Endothelial cell of umbilical vein (primary cell): Measurements from ENCODE around the gene SOX13. TPM values are rescaled to one million over a fixed set of nuclear protein-coding genes. Genes with fewer than 3 reads are reported as not detected.

Source experiments
- BruUV-seq: library from RNA; stranded (reverse); fragments of 400-500 nt; replicated peaks from 2 replicates; lab custom pipeline; 2021; lab: Mats Ljungman, UMichigan
- CTCF ChIA-PET: fragments of 300-600, 350-600 bp; sonication (Branson Sonifier 250); formaldehyde crosslinking; loops from one replicate; lab custom pipeline; 2021; ENCODE audit warnings: antibody characterized with exemption, inconsistent platforms; lab: Charles Lee
- POLR2A ChIA-PET: fragments of 300-600, 350-600 bp; sonication (Branson Sonifier 250); formaldehyde crosslinking; loops from one replicate; lab custom pipeline; 2021; ENCODE audit warnings: antibody characterized with exemption, inconsistent platforms; lab: Charles Lee
- DNase-seq: peaks from one replicate; pipeline ENCODE4 v3.0.0-alpha.2; 2011; ENCODE audit warnings: low read depth, low spot score
- FAIRE-seq: peaks from 2 replicates; lab custom pipeline; 2011; peaks lifted over from hg19 to GRCh38; lab: Jason Lieb, UNC
- H2AFZ ChIP-seq: 2 replicates; pipeline ENCODE4 v1.6.0; 2012; ENCODE audit warnings: low read depth, low read length, control low read depth, inconsistent platforms
- H3K27ac ChIP-seq: 2 replicates; pipeline ENCODE4 v1.5.1; 2011; ENCODE audit warnings: low read depth, mild to moderate bottlenecking, control low read depth, low read length, moderate library complexity; ENCODE audit not compliant: insufficient read depth
- H3K27me3 ChIP-seq, 2 experiments: 2 replicates each; pipeline versions ENCODE4 v1.6.0 to v1.6.1; 2011; ENCODE audit warnings: low read length in 2 of 2, mixed read lengths in 1 of 2; ENCODE audit not compliant: control insufficient read depth in 2 of 2, insufficient read depth in 2 of 2
- H3K36me3 ChIP-seq, 2 experiments: 2 replicates in 1 of 2; 3 replicates in 1 of 2; pipeline ENCODE4 v1.5.1; 2011; ENCODE audit warnings: low read length in 2 of 2, mild to moderate bottlenecking in 1 of 2, moderate library complexity in 1 of 2; ENCODE audit not compliant: control insufficient read depth in 2 of 2, insufficient read depth in 2 of 2; ENCODE audit errors: extremely low read depth in 1 of 2
- H3K4me1 ChIP-seq: 3 replicates; pipeline ENCODE4 v1.5.1; 2011; ENCODE audit warnings: mild to moderate bottlenecking, low read length; ENCODE audit not compliant: control insufficient read depth, insufficient read depth; ENCODE audit errors: extremely low read depth
- H3K4me2 ChIP-seq: 2 replicates; pipeline ENCODE4 v1.6.1; 2011; ENCODE audit warnings: low read length, control low read depth, mixed read lengths; ENCODE audit not compliant: insufficient read depth
- H3K4me3 ChIP-seq, 3 experiments: fragments of 200-600 bp in 1 of 3; sonication (generic), shearing (Covaris generic) in 1 of 3; replicated peaks in 1 of 3; 2 replicates each; pipeline ENCODE4 v1.5.1; 2011 to 2016; ENCODE audit warnings: control low read depth in 3 of 3, low read length in 3 of 3, mild to moderate bottlenecking in 2 of 3, inconsistent platforms in 1 of 3, low read depth in 1 of 3, moderate library complexity in 1 of 3; ENCODE audit not compliant: insufficient read depth in 1 of 3
- H3K79me2 ChIP-seq: 2 replicates; pipeline ENCODE4 v1.6.0; 2012; ENCODE audit warnings: low read length, inconsistent platforms; ENCODE audit not compliant: control insufficient read depth, insufficient read depth
- H3K9ac ChIP-seq: replicated peaks from 2 replicates; pipeline ENCODE3; 2011; ENCODE audit warnings: low read length, control low read depth; ENCODE audit not compliant: insufficient read depth; ENCODE audit errors: extremely low read depth
- H3K9me1 ChIP-seq: replicated peaks from 3 replicates; pipeline ENCODE4 v1.6.0; 2011; ENCODE audit warnings: mild to moderate bottlenecking, low read length; ENCODE audit not compliant: control insufficient read depth, insufficient read depth; ENCODE audit errors: extremely low read depth
- H3K9me3 ChIP-seq: replicated peaks from 2 replicates; pipeline ENCODE4 v1.5.1; 2012; ENCODE audit warnings: low read length, inconsistent platforms; ENCODE audit not compliant: control insufficient read depth, insufficient read depth
- H4K20me1 ChIP-seq: replicated peaks from 2 replicates; pipeline ENCODE3; 2011; ENCODE audit warnings: mild to moderate bottlenecking, low read length; ENCODE audit not compliant: control insufficient read depth, insufficient read depth; ENCODE audit errors: extremely low read depth
- CTCF ChIP-seq, 2 donors: IDR thresholded peaks; 1 replicate in 1 of 2; 2 replicates in 1 of 2; pipeline ENCODE4 v1.5.1; 2011; ENCODE audit warnings: low read length in 2 of 2, mild to moderate bottlenecking in 2 of 2, moderate library complexity in 2 of 2, control low read depth in 1 of 2, inconsistent platforms in 1 of 2, low read depth in 1 of 2; ENCODE audit not compliant: insufficient read depth in 1 of 2; ENCODE audit errors: extremely low read depth in 1 of 2
- EZH2 ChIP-seq: IDR thresholded peaks from 2 replicates; pipeline ENCODE4 v1.6.1; 2012; ENCODE audit warnings: borderline replicate concordance, low read depth, mild to moderate bottlenecking, moderate library complexity, low read length, inconsistent platforms; ENCODE audit not compliant: severe bottlenecking
- FOS ChIP-seq: IDR thresholded peaks from 2 replicates; pipeline ENCODE4 v1.6.1; 2011; ENCODE audit warnings: mild to moderate bottlenecking, low read length, moderate library complexity, borderline replicate concordance; ENCODE audit not compliant: insufficient read depth
- GATA2 ChIP-seq: IDR thresholded peaks from 2 replicates; pipeline ENCODE4 v1.7.0; 2011; ENCODE audit warnings: low read depth, mild to moderate bottlenecking, moderate library complexity, mixed read lengths, low read length; ENCODE audit not compliant: insufficient read length, insufficient read depth
- JUN ChIP-seq: IDR thresholded peaks from 2 replicates; pipeline ENCODE4 v1.6.1; 2011; ENCODE audit warnings: borderline replicate concordance, low read depth; ENCODE audit not compliant: insufficient read length, insufficient read depth
- MAX ChIP-seq: IDR thresholded peaks from 2 replicates; pipeline ENCODE4 v1.6.1; 2011; ENCODE audit not compliant: insufficient read depth, insufficient read length
- MYC ChIP-seq: IDR thresholded peaks from one replicate; pipeline ENCODE4 v1.6.1; 2011; ENCODE audit warnings: mild to moderate bottlenecking, low read depth, low read length
- POLR2A ChIP-seq: IDR thresholded peaks from 2 replicates; pipeline ENCODE4 v1.6.1; 2012; ENCODE audit warnings: low read depth, mild to moderate bottlenecking, control low read depth, low read length
- POLR2AphosphoS5 ChIP-seq: IDR thresholded peaks from 2 replicates; pipeline ENCODE4 v1.6.1; 2012; ENCODE audit warnings: low read depth, mild to moderate bottlenecking, control low read depth, low read length, moderate library complexity; ENCODE audit not compliant: insufficient read depth
- dilution Hi-C: fragments of 300-500 bp; cut with MboI; formaldehyde crosslinking; loops from one replicate; pipeline ENCODE4 v1.15.0; 2019; ENCODE audit warnings: low sequenced_read_pairs; ENCODE audit not compliant: extremely low pct_ligation_motif_present
- intact Hi-C: fragments of 100-400 bp; cut with micrococcal nuclease; formaldehyde crosslinking; loops from one replicate; pipeline ENCODE4 v1.10.0; 2022
- polyA plus RNA-seq, 4 experiments: library from polyadenylated mRNA; depleted of rRNA in 3 of 4; stranded (reverse) in 3 of 4; unstranded in 1 of 4; fragments of >200 nt; gene quantifications; 2 replicates each; pipeline versions ENCODE4 v1.2.1 to v1.2.3, GENCODE V29; 2011 to 2012; ENCODE audit warnings: missing spikeins in 1 of 4
- total RNA-seq: library from RNA; stranded (reverse); gene quantifications from 2 replicates; pipeline ENCODE4 v1.2.3, GENCODE V29; 2021

Gene SOX13
- total and polyA plus RNA-seq, 2 donors (not counting 3 experiments of a cell fraction or from before 2014, with no cell fraction given) = 40.8 to 57.7 TPM

GRCh38 chr1:204147406-204148383, 74.8 kb downstream of the SOX13 start:
- H3K4me1 ChIP-seq = peaks cover 3% of the 10 kb centered on the region
- no TSS peak for BruUV-seq
- H3K9me1 ChIP-seq = no peaks in the 10 kb centered on the region
- ChIA-PET CTCF (interaction anchor here (1.1 kb wide), 1 partner anchor 19 kb away, joined by 3 read pairs; no protein-coding TSS in a partner anchor), POLR2A (no interaction called here)
- H3K4me2 ChIP-seq = no peak overlapping the region
- H3K9ac ChIP-seq = no peak overlapping the region
- no peak overlapping the region for H2AFZ ChIP-seq
- TF ChIP-seq FOS (no peak), POLR2A (no peak), JUN (no peak), GATA2 (no peak), MYC (no peak), POLR2AphosphoS5 (no peak), EZH2 (no peak), CTCF (IDR thresholded peaks at IDR 0.05; ENCODE audit: extremely low read depth in 1 of 2, insufficient read depth in 1 of 2, low read depth in 1 of 2, low read length in 2 of 2) (no peak), MAX (no peak)
- FAIRE-seq (no peak), DNase-seq (no peak)
- H3K36me3 ChIP-seq = no peaks in the 10 kb centered on the region
- H3K9me3 ChIP-seq = no peaks in the 10 kb centered on the region
- H3K4me3 ChIP-seq = no peak overlapping the region
- no peak overlapping the region for H3K27ac ChIP-seq
- dilution Hi-C loops = loop anchor here (25.0 kb wide), 1 partner anchor 285 kb away; the partner anchor contains the start of gene SNRPE
- H4K20me1 ChIP-seq = no peaks in the 10 kb centered on the region
- intact Hi-C loops = no loop called here
- H3K79me2 ChIP-seq = no peaks in the 10 kb centered on the region
- no peaks in the 10 kb centered on the region for H3K27me3 ChIP-seq
